Upper lobe of left lung (tissue), 4 donors: ENCODE results near the gene C1QTNF3.

ENCODE experiments used
- CTCF ChIP-seq, 6 experiments: fragments of 450-650 bp in 4 of 6; fragments of 200-600 bp in 2 of 6; sonication (generic) in 2 of 6; IDR thresholded peaks; one replicate each; pipeline ENCODE4 v1.5.1; 2016 to 2019; ENCODE audit warnings: antibody characterized with exemption in 6 of 6
- EP300 ChIP-seq, 4 donors: sonication (generic); formaldehyde crosslinking; IDR thresholded peaks; one replicate each; pipeline ENCODE4 v1.5.1; 2017; ENCODE audit warnings: antibody characterized with exemption in 4 of 4, control low read depth in 2 of 4
- POLR2A ChIP-seq, 4 donors: fragments of 450-650 bp; IDR thresholded peaks; one replicate each; pipeline ENCODE4 v1.5.1; 2016 to 2017; ENCODE audit warnings: antibody characterized with exemption in 4 of 4, mild to moderate bottlenecking in 2 of 4
- POLR2AphosphoS5 ChIP-seq, 2 donors: sonication (generic); formaldehyde crosslinking; IDR thresholded peaks; one replicate each; pipeline ENCODE4 v1.5.1; 2017; ENCODE audit warnings: antibody characterized with exemption in 2 of 2

GRCh38 chr5:34014626-34015025 lies 28.4 kb downstream of the C1QTNF3 start:
- no peak for TF ChIP-seq CTCF (IDR thresholded peaks at IDR 0.05)
- TF ChIP-seq EP300 (IDR thresholded peaks at IDR 0.05): no peak
- no peak for TF ChIP-seq POLR2A (IDR thresholded peaks at IDR 0.05)
- TF ChIP-seq POLR2AphosphoS5 (IDR thresholded peaks at IDR 0.05): no peak
